Lower leg skin (tissue), 3 donors: Measurements from ENCODE around the gene OS9.
"Not testable (repeated sequence)": the region's sequence is repeated elsewhere in the genome, so short reads cannot be mapped to it uniquely, and the experiment has no call there.

Experiments
- POLR2A ChIP-seq, 2 donors: fragments of 450-650 bp; IDR thresholded peaks; one replicate each; pipeline ENCODE4 v1.6.1; 2016 to 2017; ENCODE audit warnings: antibody characterized with exemption in 2 of 2, mild to moderate bottlenecking in 1 of 2, moderate library complexity in 1 of 2
- TF ChIP-seq, protein P1 (sequence below), 3 donors: fragments of 450-650 bp; IDR thresholded peaks; one replicate each; pipeline ENCODE4 v1.5.1; 2016; ENCODE audit warnings: antibody characterized with exemption in 3 of 3, mild to moderate bottlenecking in 3 of 3, moderate library complexity in 2 of 3

GRCh38 chr12:57646659-57647049, 47.3 kb upstream of the OS9 start:
- TF ChIP-seq, protein P1, sequence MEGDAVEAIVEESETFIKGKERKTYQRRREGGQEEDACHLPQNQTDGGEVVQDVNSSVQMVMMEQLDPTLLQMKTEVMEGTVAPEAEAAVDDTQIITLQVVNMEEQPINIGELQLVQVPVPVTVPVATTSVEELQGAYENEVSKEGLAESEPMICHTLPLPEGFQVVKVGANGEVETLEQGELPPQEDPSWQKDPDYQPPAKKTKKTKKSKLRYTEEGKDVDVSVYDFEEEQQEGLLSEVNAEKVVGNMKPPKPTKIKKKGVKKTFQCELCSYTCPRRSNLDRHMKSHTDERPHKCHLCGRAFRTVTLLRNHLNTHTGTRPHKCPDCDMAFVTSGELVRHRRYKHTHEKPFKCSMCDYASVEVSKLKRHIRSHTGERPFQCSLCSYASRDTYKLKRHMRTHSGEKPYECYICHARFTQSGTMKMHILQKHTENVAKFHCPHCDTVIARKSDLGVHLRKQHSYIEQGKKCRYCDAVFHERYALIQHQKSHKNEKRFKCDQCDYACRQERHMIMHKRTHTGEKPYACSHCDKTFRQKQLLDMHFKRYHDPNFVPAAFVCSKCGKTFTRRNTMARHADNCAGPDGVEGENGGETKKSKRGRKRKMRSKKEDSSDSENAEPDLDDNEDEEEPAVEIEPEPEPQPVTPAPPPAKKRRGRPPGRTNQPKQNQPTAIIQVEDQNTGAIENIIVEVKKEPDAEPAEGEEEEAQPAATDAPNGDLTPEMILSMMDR (IDR thresholded peaks at IDR 0.05) = not testable (repeated sequence)
- TF ChIP-seq POLR2A (IDR thresholded peaks at IDR 0.05) = not testable (repeated sequence)
